GM12873 (cell line): ENCODE data around the gene VAV3.

Experiments
- CTCF ChIP-seq: IDR thresholded peaks from 2 replicates; pipeline ENCODE4 v1.5.1; 2012; ENCODE audit warnings: low read depth, mild to moderate bottlenecking, moderate library complexity, low read length, control low read depth; ENCODE audit not compliant: insufficient read depth; ENCODE audit errors: missing control alignments

Gene VAV3

GRCh38 chr1:107897438-107898345 is 67.3 kb downstream of the VAV3 start:
- no peak for TF ChIP-seq CTCF

- no peak for TF ChIP-seq CTCF
These were observed 68.0 kb downstream of the VAV3 start for GRCh38 chr1:107896936-107897335.

GRCh38 chr1:107896401-107896800 is 68.6 kb downstream of the VAV3 start:
- TF ChIP-seq CTCF, result no peak

- TF ChIP-seq CTCF, result no peak
These were observed 69.4 kb downstream of the VAV3 start for GRCh38 chr1:107895403-107896191.

- TF ChIP-seq CTCF, result no peak
These were observed 70.4 kb downstream of the VAV3 start for GRCh38 chr1:107894605-107895004.

- TF ChIP-seq CTCF, result no peak
These were observed 75.5 kb downstream of the VAV3 start for GRCh38 chr1:107889524-107889923.

GRCh38 chr1:107883562-107883961 is 81.4 kb downstream of the VAV3 start:
- no peak for TF ChIP-seq CTCF
